GM18511 (cell line): ENCODE data around the gene ANTXR2.

Source experiments
- ATAC-seq: cut with Tn5 transposase; IDR thresholded peaks from one replicate; pipeline ENCODE4 v1.9.1; 2021; ENCODE audit warnings: mild to moderate bottlenecking, moderate library complexity; ENCODE audit not compliant: unreplicated experiment

The ANTXR2 gene

DNA sequence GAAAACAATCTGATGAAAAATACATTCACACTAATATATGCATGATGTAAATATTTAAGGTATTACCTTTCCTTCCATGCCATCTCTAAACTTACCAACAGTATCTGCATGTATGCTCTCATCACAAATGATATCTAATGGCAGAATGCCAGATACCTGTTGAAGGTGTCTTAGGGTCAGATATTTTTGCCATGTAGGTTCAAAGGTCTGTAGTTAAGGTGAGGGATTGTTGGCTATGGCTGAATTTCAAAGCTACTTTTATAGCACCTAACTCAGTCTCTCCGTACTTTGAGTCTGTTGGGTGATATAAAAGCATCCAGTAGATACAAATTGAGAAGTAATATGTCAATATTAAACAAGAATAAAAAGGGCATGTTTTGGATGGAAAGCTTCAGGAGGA lies 19.8 kb upstream of the ANTXR2 start:
- ATAC-seq: no peak

DNA sequence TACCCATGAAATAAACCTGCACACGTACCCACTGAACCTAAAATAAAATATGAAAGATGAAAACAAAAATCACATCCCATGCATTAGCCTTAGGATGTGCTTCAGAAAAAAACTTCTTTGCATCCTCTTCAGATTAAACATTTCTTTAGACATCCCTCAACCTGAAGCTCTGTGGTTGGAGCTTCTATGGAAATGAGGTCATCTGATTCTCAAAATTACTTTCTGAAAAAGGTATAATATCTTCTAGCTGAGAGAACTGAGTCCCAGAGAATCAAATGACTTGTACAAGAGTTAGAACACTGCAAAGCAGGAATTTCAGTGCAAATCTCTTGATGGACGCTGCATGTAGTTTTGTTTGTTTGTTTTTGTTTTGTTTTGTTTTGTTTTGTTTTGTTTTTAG lies 19.1 kb upstream of the ANTXR2 start:
- no peak for ATAC-seq

- ATAC-seq: no peak
Measured at GRCh38 chr4:80091688-80092087, 18.7 kb upstream of the ANTXR2 start.

- ATAC-seq: no peak
Measured at GRCh38 chr4:80091184-80091583, 18.2 kb upstream of the ANTXR2 start.

- no peak for ATAC-seq
Measured at GRCh38 chr4:80090090-80090489, 17.1 kb upstream of the ANTXR2 start.

- ATAC-seq: no peak
Measured at GRCh38 chr4:80088471-80088870, 15.4 kb upstream of the ANTXR2 start.

- no peak for ATAC-seq
Measured at GRCh38 chr4:80086296-80086695, 13.3 kb upstream of the ANTXR2 start.

DNA sequence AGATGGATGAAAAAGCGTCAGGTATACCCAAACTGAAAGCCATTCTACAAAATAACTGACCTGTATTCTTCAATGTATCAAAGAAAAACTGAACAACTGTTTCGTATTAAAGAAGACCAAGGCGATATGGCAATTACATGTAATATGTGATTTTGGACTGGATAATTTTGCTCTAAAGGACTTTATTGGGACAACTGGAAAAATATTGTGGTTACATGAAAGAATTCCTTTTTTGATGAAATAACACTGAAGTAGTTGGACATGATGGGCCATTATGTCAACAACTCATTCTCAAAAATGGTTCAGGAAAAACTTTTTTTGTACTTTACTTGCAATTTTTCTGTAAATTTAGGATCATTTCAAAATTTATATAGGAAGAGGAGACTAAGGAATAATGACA lies 12.1 kb upstream of the ANTXR2 start:
- ATAC-seq: no peak

- no peak for ATAC-seq
Measured at GRCh38 chr4:80082693-80083092, 9.7 kb upstream of the ANTXR2 start.

DNA sequence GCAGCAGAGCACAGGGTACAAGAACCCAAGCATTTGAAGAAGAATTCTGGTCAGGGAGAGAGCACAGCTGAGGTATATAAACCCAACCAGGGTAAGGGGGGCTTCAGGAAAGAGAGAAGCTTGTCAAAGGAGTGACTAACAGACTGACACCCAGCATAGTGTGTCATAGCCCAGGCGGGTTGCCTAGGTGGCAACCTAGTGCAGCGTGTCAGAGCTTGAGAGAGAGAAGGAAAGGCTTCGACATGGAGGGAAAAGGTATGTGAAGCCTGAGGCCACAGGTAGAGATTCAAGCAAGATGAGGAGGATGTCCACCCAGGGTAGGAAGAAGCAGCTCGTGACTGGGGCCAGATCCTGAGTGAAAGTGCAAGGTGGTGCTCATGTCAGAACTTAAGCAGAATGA lies 8.5 kb upstream of the ANTXR2 start:
- ATAC-seq: no peak

DNA sequence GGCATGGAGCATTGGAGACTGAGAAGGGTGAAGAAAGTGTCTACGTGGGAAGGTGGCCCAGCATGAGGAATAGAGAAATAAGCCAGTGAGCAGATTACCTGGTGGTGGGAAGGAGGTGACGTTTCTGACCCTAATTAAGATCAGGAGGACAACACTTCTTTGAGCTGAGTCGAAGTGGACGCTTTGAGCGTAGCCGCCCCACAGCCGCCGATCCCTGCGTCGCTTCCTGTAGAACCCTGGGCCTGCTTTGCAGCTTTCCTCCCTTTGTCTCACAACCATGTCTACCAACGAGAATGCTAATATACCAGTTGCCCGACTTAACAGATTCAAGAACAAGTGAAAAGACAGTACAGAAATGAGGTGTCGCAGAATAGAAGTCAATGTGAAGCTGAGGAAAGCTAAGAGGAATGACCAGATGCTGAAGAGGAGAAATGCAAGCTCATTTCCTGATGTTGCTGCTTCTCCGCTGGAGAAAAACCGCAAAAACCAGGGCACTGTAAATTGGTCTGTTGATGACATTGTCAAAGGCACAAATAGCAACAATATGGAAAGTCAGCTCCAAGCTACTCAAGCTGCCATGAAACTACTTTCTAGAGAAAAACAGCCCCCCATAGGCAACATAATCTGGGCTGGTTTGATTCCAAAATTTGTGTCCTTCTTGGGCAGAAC lies 6.4 kb upstream of the ANTXR2 start:
- no peak for ATAC-seq

DNA sequence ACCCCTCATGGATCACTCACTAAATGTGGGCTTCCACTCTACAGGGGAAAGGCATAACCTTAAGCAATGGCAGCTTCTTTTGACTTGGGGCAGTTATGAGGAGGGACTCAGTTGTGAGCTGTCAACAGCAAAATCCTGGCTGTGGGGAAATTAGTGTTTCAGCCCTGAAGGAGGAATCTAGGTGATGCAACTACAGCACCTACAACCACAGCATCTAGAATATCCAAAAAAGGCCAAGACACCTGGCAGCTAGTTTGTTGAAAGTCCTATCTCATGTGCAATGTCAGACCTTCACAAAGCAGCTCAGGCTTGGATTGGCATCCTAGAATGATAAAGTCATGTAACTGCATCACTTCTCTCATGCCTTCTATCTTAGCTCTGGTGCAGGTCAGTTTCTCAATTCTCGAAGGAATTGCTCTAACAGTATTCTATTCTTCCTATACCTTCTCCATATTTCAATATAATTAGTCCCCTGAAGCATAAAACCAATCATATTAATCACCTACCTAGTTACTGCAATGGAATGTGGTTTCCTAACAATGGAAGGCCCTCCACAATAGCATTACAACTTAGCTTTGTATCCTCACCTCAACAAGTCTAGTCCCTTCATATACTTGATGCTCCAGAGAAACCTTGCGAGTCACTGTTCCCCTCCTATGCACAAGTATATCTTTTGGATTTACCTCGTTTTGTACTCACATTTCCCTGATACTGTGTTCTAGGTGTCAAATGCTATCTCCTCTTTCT lies 5.5 kb upstream of the ANTXR2 start:
- no peak for ATAC-seq

DNA sequence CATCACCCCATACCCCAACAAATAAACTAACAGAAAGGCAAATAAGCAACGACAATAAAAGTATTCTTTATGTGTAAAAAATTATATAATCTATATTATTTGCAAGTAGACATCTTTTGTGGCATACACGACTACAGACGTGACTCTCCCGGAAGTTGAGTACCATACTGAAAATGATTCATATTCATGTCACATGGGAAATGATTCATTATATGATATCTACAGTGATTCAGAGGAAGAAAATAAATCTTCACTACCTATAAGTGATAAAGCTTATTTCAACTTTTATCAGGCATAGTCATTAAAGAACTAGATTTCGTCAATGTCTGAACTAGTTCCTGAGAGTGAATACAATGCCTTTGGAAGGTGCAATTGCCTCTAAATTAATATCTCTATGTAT lies 4.6 kb upstream of the ANTXR2 start:
- no peak for ATAC-seq

GRCh38 chr4:80076681-80077080 lies 3.7 kb upstream of the ANTXR2 start:
- ATAC-seq: no peak

DNA sequence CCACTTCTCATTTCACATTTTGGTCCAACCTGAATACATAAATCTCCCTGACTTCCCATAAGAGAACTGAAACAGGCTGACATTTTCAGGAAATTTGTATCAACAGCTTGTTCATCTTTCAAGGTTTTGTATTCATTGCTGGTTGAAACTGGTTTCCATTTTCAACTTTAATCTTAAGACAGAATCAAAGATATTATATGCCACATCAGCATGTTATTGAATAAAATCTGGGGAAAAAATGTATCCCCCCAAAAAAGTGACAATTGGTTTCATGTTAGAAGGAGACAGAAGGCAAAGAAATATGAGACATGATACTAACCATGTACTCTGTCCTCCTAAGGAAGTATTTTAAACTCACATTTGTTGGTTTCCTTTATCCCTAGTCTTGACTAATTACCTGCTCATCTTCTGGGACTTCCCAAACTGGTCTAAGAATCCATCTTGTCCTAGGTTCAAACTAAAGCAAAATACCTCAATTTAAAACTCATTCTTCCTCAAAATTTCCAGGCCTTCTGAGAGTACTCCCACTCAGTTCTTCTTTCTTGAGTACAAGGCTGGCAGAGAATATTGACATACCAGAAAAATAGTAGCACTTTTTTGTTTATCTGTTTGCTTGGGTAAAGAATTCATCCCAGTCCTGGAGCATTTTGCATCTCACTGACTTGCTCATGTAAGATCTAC lies 3.1 kb upstream of the ANTXR2 start:
- ATAC-seq: no peak

DNA sequence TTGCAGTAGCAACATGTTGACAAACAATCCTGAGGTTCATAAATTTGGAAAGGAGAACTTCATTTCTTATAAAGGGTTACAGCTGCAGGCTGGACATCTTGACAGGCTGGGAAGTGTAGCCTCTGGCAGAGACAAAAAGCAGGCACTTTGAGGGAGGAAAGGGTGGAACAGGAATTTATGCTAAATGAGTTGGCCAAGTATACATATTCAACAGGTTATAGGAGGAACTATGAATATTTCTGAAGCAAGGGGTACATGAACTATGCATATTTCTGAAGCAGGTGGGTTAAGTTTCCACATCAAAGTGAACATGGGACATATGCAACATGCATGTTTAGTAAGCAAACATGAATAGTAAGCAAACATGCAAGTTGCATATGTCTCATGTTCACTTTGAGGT lies 1.6 kb upstream of the ANTXR2 start:
- no peak for ATAC-seq

DNA sequence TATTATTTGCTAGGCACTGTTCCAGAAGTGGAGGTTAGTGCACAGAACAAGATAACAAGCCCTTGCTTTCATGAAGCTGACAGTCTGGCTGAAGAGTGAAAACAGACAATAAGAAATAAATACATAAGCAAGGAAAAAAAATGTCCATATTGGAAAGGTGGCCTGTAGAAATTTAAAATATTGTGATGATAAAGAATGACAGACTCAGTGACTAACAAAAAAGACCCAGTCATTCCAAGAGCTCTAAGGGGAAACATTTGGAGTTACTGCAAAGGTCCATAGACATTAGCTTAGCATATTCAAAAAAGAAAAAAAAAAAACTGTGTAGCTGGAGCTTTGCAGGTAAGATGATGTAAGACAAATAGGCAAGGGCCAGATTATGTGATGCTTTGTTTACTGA lies 1.0 kb upstream of the ANTXR2 start:
- ATAC-seq: no peak

DNA sequence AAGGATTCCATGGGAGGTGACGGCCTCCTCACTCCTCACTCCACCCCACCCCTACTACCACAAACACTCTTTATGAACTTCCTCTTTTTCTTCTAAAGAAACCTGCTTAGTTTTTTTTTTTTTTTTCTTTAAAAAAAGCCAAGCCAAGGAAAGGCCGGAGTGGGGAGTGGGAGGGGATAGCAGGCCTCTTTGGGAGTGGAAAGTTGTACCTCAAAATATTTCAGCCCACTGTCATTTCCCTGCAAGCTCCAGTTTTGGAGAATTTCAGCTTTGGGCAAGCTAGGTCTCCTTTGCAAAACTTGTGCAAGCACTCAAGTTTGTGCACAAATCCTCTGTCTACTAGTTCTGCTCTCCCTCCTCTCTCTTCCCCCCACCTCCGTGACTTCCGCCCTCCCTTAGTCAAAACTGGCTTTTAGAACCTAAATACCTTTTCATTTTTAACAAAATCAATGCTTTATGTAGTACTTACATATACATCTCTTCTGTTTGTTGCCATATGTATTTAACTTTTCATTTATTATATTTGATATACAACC lies 512 bp upstream of the ANTXR2 start:
- ATAC-seq: peak; percentile 62

- ATAC-seq: peak; percentile 31
Measured at GRCh38 chr4:80072228-80072743, 743 bp downstream of the ANTXR2 start.

DNA sequence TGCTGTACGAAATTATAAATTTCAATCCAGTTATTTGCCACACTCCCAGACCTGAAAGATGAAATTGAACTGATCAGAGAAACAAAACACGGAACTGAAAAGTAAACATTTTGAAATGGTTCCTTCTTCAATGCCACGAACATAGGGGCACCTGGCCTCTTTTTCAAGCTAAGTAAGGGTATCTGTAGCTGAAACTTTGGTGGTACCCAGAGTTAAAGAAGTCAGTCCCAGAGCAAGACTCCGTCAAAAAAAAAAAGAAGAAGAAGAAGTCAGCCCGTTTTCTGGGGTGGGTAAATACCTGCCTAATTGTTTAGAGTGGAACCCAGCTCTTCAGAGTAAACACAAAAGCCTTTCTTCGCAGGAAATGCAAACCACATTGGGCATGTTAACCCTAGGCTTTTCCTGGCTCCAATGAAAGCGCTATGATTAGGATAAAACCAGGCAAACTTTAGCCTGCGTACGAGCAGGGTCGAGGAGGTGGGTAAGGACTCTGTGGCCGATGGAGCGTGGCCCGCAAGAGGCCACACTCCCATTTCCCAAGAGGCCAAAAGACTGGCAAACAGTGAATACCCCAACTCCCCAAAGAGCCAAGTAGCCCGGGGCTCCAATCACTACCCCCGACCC lies 1.3 kb downstream of the ANTXR2 start:
- peak; percentile 29 for ATAC-seq
